H9 (cell line): ENCODE measurements around the gene PDZK1IP1. TPM values are rescaled to one million over a fixed set of nuclear protein-coding genes. Genes with fewer than 3 reads are reported as not detected.

Experiments
- DNase-seq: peaks from one replicate; pipeline ENCODE4 v3.0.0-alpha.2; 2017
- H2AFZ ChIP-seq: one replicate; pipeline ENCODE4 v1.6.1; 2013; ENCODE audit warnings: mild to moderate bottlenecking, low read length, control low read depth, moderate library complexity
- H2AK5ac ChIP-seq: 2 replicates; pipeline ENCODE4 v1.6.1; 2013; ENCODE audit warnings: low read length, control low read depth, mixed read lengths; ENCODE audit not compliant: insufficient read length
- H2BK120ac ChIP-seq: one replicate; pipeline ENCODE4 v1.6.1; 2013; ENCODE audit warnings: low read depth, mild to moderate bottlenecking, low read length, control low read depth, inconsistent platforms; ENCODE audit not compliant: poor library complexity, severe bottlenecking
- H2BK12ac ChIP-seq: 2 replicates; pipeline ENCODE4 v1.6.1; 2013; ENCODE audit warnings: low read length, control low read depth, mixed read lengths, low read depth; ENCODE audit not compliant: insufficient read length
- H2BK15ac ChIP-seq: 2 replicates; pipeline ENCODE4 v1.6.1; 2013; ENCODE audit warnings: low read depth, low read length, control low read depth
- H2BK20ac ChIP-seq: one replicate; pipeline ENCODE4 v1.6.1; 2013; ENCODE audit warnings: low read depth, mild to moderate bottlenecking, low read length, control low read depth, inconsistent platforms; ENCODE audit not compliant: poor library complexity, severe bottlenecking
- H2BK5ac ChIP-seq: 2 replicates; pipeline ENCODE4 v1.6.1; 2013; ENCODE audit warnings: low read length, control low read depth, mixed read lengths; ENCODE audit not compliant: insufficient read length
- H3K14ac ChIP-seq: 2 replicates; pipeline ENCODE4 v1.6.1; 2013; ENCODE audit warnings: low read length, control low read depth; ENCODE audit not compliant: insufficient read depth
- H3K18ac ChIP-seq: 2 replicates; pipeline ENCODE4 v1.6.1; 2013; ENCODE audit warnings: low read depth, mild to moderate bottlenecking, mixed read lengths, low read length, control low read depth; ENCODE audit not compliant: insufficient read length
- H3K23ac ChIP-seq: 2 replicates; pipeline ENCODE4 v1.6.1; 2013; ENCODE audit warnings: low read length, control low read depth, mixed read lengths, low read depth; ENCODE audit not compliant: insufficient read length
- H3K23me2 ChIP-seq: 2 replicates; pipeline ENCODE4 v1.6.1; 2013; ENCODE audit warnings: low read depth, mild to moderate bottlenecking, mixed read lengths, low read length, control low read depth; ENCODE audit not compliant: insufficient read length, poor library complexity, severe bottlenecking
- H3K27ac ChIP-seq: 2 replicates; pipeline ENCODE4 v1.5.1; 2013; ENCODE audit warnings: low read length, control low read depth, mixed read lengths, low read depth; ENCODE audit not compliant: insufficient read length
- H3K27me3 ChIP-seq: 2 replicates; pipeline ENCODE4 v1.6.1; 2013; ENCODE audit warnings: low read length, control low read depth, inconsistent platforms; ENCODE audit not compliant: insufficient read depth
- H3K4ac ChIP-seq: 2 replicates; pipeline ENCODE4 v1.6.1; 2013; ENCODE audit warnings: low read depth, mild to moderate bottlenecking, control low read depth, inconsistent platforms, low read length, moderate library complexity
- H3K4me1 ChIP-seq: 2 replicates; pipeline ENCODE4 v1.6.1; 2013; ENCODE audit warnings: low read length, control low read depth, inconsistent platforms; ENCODE audit not compliant: insufficient read depth
- H3K4me2 ChIP-seq: 2 replicates; pipeline ENCODE4 v1.6.1; 2013; ENCODE audit warnings: low read length, control low read depth, mixed read lengths; ENCODE audit not compliant: insufficient read length, insufficient read depth
- H3K56ac ChIP-seq: 2 replicates; pipeline ENCODE4 v1.6.1; 2013; ENCODE audit warnings: low read depth, mild to moderate bottlenecking, mixed read lengths, low read length, control low read depth; ENCODE audit not compliant: insufficient read length
- H3K79me1 ChIP-seq: 2 replicates; pipeline ENCODE4 v1.6.1; 2013; ENCODE audit warnings: low read depth, mild to moderate bottlenecking, moderate library complexity, low read length, control low read depth, inconsistent platforms; ENCODE audit not compliant: insufficient read depth, poor library complexity, severe bottlenecking
- H3K79me2 ChIP-seq: 2 replicates; pipeline ENCODE4 v1.6.1; 2013; ENCODE audit warnings: low read length, control low read depth, inconsistent platforms; ENCODE audit not compliant: insufficient read depth
- H3K9ac ChIP-seq: 2 replicates; pipeline ENCODE4 v1.6.1; 2013; ENCODE audit warnings: low read length, control low read depth, mixed read lengths; ENCODE audit not compliant: insufficient read length; ENCODE audit errors: extremely low read depth
- H3K9me3 ChIP-seq: one replicate; pipeline ENCODE4 v1.6.1; 2013; ENCODE audit warnings: low read depth, low read length, inconsistent platforms; ENCODE audit not compliant: control insufficient read depth
- H3T11ph ChIP-seq: one replicate; pipeline ENCODE4 v1.6.1; 2013; ENCODE audit warnings: mild to moderate bottlenecking, low read length, control low read depth, inconsistent platforms
- H4K20me1 ChIP-seq: one replicate; pipeline ENCODE4 v1.6.1; 2013; ENCODE audit not compliant: control insufficient read depth, insufficient read length, insufficient read depth
- H4K5ac ChIP-seq: 2 replicates; pipeline ENCODE4 v1.6.1; 2013; ENCODE audit warnings: low read depth, mild to moderate bottlenecking, mixed read lengths, low read length, control low read depth; ENCODE audit not compliant: insufficient read length
- H4K8ac ChIP-seq: replicated peaks from 2 replicates; pipeline ENCODE4 v1.6.1; 2013; ENCODE audit warnings: low read length, control low read depth, mixed read lengths, low read depth; ENCODE audit not compliant: insufficient read length
- H4K91ac ChIP-seq: 2 replicates; pipeline ENCODE4 v1.6.1; 2013; ENCODE audit warnings: low read depth, mild to moderate bottlenecking, moderate library complexity, mixed read lengths, low read length, control low read depth; ENCODE audit not compliant: insufficient read length
- H3K27ac Mint-ChIP-seq, 3 experiments: 2 replicates in 2 of 3; 3 replicates in 1 of 3; pipeline ENCODE4 v1.8.0; 2020 to 2021; ENCODE audit warnings: mixed read lengths in 3 of 3, mild to moderate bottlenecking in 1 of 3, moderate library complexity in 1 of 3
- H3K27me3 Mint-ChIP-seq: 2 replicates; pipeline ENCODE4 v1.8.0; 2021; ENCODE audit warnings: low read depth, mild to moderate bottlenecking, moderate library complexity, mixed read lengths
- H3K36me3 Mint-ChIP-seq, 3 experiments: 2 replicates in 2 of 3; 3 replicates in 1 of 3; pipeline ENCODE4 v1.8.0; 2020 to 2021; ENCODE audit warnings: low read depth in 3 of 3, mixed read lengths in 3 of 3; ENCODE audit not compliant: insufficient read depth in 1 of 3
- H3K4me1 Mint-ChIP-seq, 2 experiments: 2 replicates each; pipeline ENCODE4 v1.8.0; 2020; ENCODE audit warnings: mixed read lengths in 2 of 2
- H3K4me3 Mint-ChIP-seq, 2 experiments: 2 replicates in 1 of 2; 3 replicates in 1 of 2; pipeline ENCODE4 v1.8.0; 2020 to 2021; ENCODE audit warnings: mild to moderate bottlenecking in 2 of 2, mixed read lengths in 2 of 2, moderate library complexity in 1 of 2
- H3K9me3 Mint-ChIP-seq, 2 experiments: 2 replicates in 1 of 2; 3 replicates in 1 of 2; pipeline ENCODE4 v1.8.0; 2020; ENCODE audit warnings: mild to moderate bottlenecking in 2 of 2, mixed read lengths in 2 of 2, moderate library complexity in 1 of 2
- WGBS: extraction: QIAGEN DNeasy Blood & Tissue Kit; methylation state at CpG from one replicate; pipeline ENCODE4 v1.1.7; 2013; ENCODE audit warnings: missing lambda C conversion rate, low lambda C conversion rate, mixed read lengths; ENCODE audit not compliant: insufficient read length; ENCODE audit errors: extremely low coverage; 5-methylcytosine and 5-hydroxymethylcytosine counted together
- total RNA-seq: library from RNA; stranded (reverse); gene quantifications from 2 replicates; pipeline ENCODE4 v1.2.1, GENCODE V29; 2021
- TF ChIP-seq, protein P1 (sequence below): fragments of 200-600 bp; sonication (generic); conservative IDR thresholded peaks from 3 replicates; pipeline ENCODE4 v1.8.0; 2021; ENCODE audit warnings: antibody characterized with exemption, mild to moderate bottlenecking

The PDZK1IP1 gene
- total RNA-seq, 1 experiment from 2014 or later = not detected

- Mint-ChIP-seq H3K36me3 (no peaks in the 10 kb centered on the region; a peak in 1 of 7 replicates), H3K9me3 (peaks cover 4 to 7% of the 10 kb centered on the region in 2 experiments; a peak in 3 of 5 replicates), H3K4me3 (no peak overlapping the region), H3K4me1 (peaks cover 33 to 35% of the 10 kb centered on the region in 2 experiments), H3K27me3 (peaks cover 58% of the 10 kb centered on the region), H3K27ac (no peak overlapping the region)
- H3T11ph ChIP-seq = no peak overlapping the region
- H3K18ac ChIP-seq = no peak overlapping the region
- no CpG with 5 or more reads among the region's 3 CpGs for WGBS
- no peaks in the 10 kb centered on the region for H3K79me1 ChIP-seq
- H2BK15ac ChIP-seq = no peak overlapping the region
- no peak overlapping the region for H3K23ac ChIP-seq
- no peaks in the 10 kb centered on the region for H4K20me1 ChIP-seq
- H3K23me2 ChIP-seq = no peaks in the 10 kb centered on the region
- no peak overlapping the region for H4K91ac ChIP-seq
- DNase-seq = no peak
- no peak overlapping the region for H2BK20ac ChIP-seq
- H3K27me3 ChIP-seq = no peaks in the 10 kb centered on the region; the same call in 1 of the 2 replicates
- no peak overlapping the region for H2AFZ ChIP-seq
- H3K4me1 ChIP-seq = peaks cover 2% of the 10 kb centered on the region; the same call in 1 of the 2 replicates
- no peak overlapping the region for H3K27ac ChIP-seq
- H2AK5ac ChIP-seq = no peak overlapping the region
- TF ChIP-seq, protein P1, sequence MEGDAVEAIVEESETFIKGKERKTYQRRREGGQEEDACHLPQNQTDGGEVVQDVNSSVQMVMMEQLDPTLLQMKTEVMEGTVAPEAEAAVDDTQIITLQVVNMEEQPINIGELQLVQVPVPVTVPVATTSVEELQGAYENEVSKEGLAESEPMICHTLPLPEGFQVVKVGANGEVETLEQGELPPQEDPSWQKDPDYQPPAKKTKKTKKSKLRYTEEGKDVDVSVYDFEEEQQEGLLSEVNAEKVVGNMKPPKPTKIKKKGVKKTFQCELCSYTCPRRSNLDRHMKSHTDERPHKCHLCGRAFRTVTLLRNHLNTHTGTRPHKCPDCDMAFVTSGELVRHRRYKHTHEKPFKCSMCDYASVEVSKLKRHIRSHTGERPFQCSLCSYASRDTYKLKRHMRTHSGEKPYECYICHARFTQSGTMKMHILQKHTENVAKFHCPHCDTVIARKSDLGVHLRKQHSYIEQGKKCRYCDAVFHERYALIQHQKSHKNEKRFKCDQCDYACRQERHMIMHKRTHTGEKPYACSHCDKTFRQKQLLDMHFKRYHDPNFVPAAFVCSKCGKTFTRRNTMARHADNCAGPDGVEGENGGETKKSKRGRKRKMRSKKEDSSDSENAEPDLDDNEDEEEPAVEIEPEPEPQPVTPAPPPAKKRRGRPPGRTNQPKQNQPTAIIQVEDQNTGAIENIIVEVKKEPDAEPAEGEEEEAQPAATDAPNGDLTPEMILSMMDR = no peak
- H4K8ac ChIP-seq = no peak overlapping the region
- no peaks in the 10 kb centered on the region for H3K79me2 ChIP-seq
- no peak overlapping the region for H4K5ac ChIP-seq
- no peak overlapping the region for H3K9ac ChIP-seq
- H2BK12ac ChIP-seq = no peak overlapping the region
- H3K4me2 ChIP-seq = no peak overlapping the region
- H2BK120ac ChIP-seq = no peak overlapping the region
- no peaks in the 10 kb centered on the region for H3K9me3 ChIP-seq
- no peak overlapping the region for H3K56ac ChIP-seq
- H3K4ac ChIP-seq = no peak overlapping the region
- no peak overlapping the region for H3K14ac ChIP-seq
- no peak overlapping the region for H2BK5ac ChIP-seq
Measured at GRCh38 chr1:47209725-47210325, 20.0 kb upstream of the PDZK1IP1 start.
